Gastrocnemius medialis (tissue), 4 donors: ENCODE measurements around the gene OR5A2. TPM values are rescaled to one million over a fixed set of nuclear protein-coding genes. Genes with fewer than 3 reads are reported as not detected.

Experiments
- ATAC-seq, 2 donors: fragments of 150-250 bp; one replicate each; pipeline ENCODE4 v1.9.1; 2016
- DNase-seq, 2 donors: peaks; one replicate each; pipeline ENCODE4 v3.0.0-alpha.2; 2019
- H3K27ac ChIP-seq, 4 donors: fragments of 200-600 bp; sonication (generic); 1 replicate in 1 of 4; 2 replicates in 3 of 4; pipeline ENCODE4 v1.5.1; 2016 to 2018; ENCODE audit warnings: mild to moderate bottlenecking in 2 of 4, moderate library complexity in 1 of 4
- H3K27me3 ChIP-seq, 3 donors: fragments of 200-600 bp; sonication (generic) in 2 of 3; 1 replicate in 1 of 3; 2 replicates in 2 of 3; pipeline versions ENCODE4 v1.5.1 to v1.6.0; 2016 to 2019; ENCODE audit warnings: mild to moderate bottlenecking in 1 of 3, moderate library complexity in 1 of 3
- H3K36me3 ChIP-seq, 2 donors: fragments of 200-600 bp; sonication (generic) in 1 of 2; one replicate each; pipeline ENCODE4 v1.5.1; 2017 to 2018
- H3K4me1 ChIP-seq, 2 donors: fragments of 200-600 bp; sonication (generic) in 1 of 2; one replicate each; pipeline ENCODE4 v1.5.1; 2016 to 2017; ENCODE audit warnings: mild to moderate bottlenecking in 2 of 2
- H3K4me3 ChIP-seq, 4 donors: fragments of 200-600 bp; sonication (generic) in 3 of 4; 1 replicate in 1 of 4; 2 replicates in 3 of 4; pipeline ENCODE4 v1.5.1; 2016 to 2019; ENCODE audit warnings: mild to moderate bottlenecking in 2 of 4
- H3K9me3 ChIP-seq, 3 donors: fragments of 200-600 bp; sonication (generic) in 2 of 3; 1 replicate in 1 of 3; 2 replicates in 2 of 3; pipeline ENCODE4 v1.5.1; 2016 to 2019
- CTCF ChIP-seq, 5 experiments: fragments of 450-650 bp in 3 of 5; fragments of 200-600 bp in 2 of 5; sonication (generic) in 2 of 5; IDR thresholded peaks in 4 of 5; conservative IDR thresholded peaks in 1 of 5; 1 replicate in 4 of 5; 2 replicates in 1 of 5; pipeline ENCODE4 v1.5.1; 2016 to 2019; ENCODE audit warnings: antibody characterized with exemption in 5 of 5, mild to moderate bottlenecking in 3 of 5, moderate library complexity in 3 of 5
- POLR2A ChIP-seq, 2 donors: fragments of 450-650 bp; IDR thresholded peaks; one replicate each; pipeline ENCODE4 v1.6.1; 2017; ENCODE audit warnings: antibody characterized with exemption in 2 of 2, mild to moderate bottlenecking in 2 of 2, moderate library complexity in 2 of 2
- in situ Hi-C, 4 donors: fragments of 200-750 bp; cut with MboI; loops; one replicate each; pipeline versions ENCODE4 v1.15.0 to v1.8.0; 2017; ENCODE audit warnings: low sequenced_read_pairs in 4 of 4
- intact Hi-C: fragments of 100-400 bp; cut with DNase I; formaldehyde crosslinking; loops from one replicate; pipeline ENCODE4 v1.15.1; 2023; ENCODE audit warnings: low total_unique reads
- total RNA-seq, 4 donors: library from RNA; depleted of rRNA; stranded (reverse); fragments of >200 nt; gene quantifications; one replicate each; pipeline versions ENCODE4 v1.1.0 to v1.2.3, GENCODE V29; 2016

The OR5A2 gene
- total RNA-seq, 4 donors from 2014 or later = not detected

DNA sequence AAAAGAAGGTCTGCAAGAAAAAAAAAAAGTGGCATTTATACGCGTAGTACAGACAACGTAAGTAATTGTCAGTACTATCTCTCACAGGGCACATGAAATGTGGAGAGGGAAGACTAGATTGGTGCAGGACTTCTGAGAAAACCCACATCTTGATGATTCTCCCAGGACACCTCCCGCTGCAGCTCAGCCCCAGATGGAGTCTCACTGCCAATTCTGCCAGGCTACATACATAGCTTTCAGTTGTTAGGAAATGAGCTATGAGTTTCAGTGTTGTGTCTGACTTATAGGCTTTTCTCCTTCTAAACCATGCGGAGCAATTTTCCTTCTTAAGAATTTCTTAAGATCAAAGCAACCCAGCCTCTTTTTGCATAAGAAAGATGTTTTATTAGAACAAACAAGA, 9.6 kb downstream of the OR5A2 start:
- in situ Hi-C loops (loop anchor here in 1 of 4 donors (25.0 kb wide), 1 partner anchor 104 kb away; no protein-coding TSS in a partner anchor), intact Hi-C loops (no loop called here)
- Histone ChIP-seq H3K4me1 (no peaks in the 10 kb centered on the region), H3K4me3 (no peak overlapping the region), H3K27me3 (no peaks in the 10 kb centered on the region), H3K9me3 (no peaks in the 10 kb centered on the region), H3K27ac (no peak overlapping the region), H3K36me3 (no peaks in the 10 kb centered on the region)
- TF ChIP-seq POLR2A (IDR thresholded peaks at IDR 0.05) = no peak
- TF ChIP-seq CTCF (IDR thresholded peaks at IDR 0.05 in 4 of 5, conservative IDR thresholded peaks at IDR 0.05 in 1 of 5) = no peak
- no peak for DNase-seq
- no peak for ATAC-seq

- TF ChIP-seq CTCF (IDR thresholded peaks at IDR 0.05 in 4 of 5, conservative IDR thresholded peaks at IDR 0.05 in 1 of 5) = no peak
- TF ChIP-seq POLR2A (IDR thresholded peaks at IDR 0.05) = no peak
- in situ Hi-C loops (loop anchor here in 1 of 4 donors (25.0 kb wide), 1 partner anchor 103 kb away; no protein-coding TSS in a partner anchor), intact Hi-C loops (no loop called here)
- ATAC-seq (no peak), DNase-seq (no peak)
- H3K4me3 ChIP-seq = no peak overlapping the region
- no peaks in the 10 kb centered on the region for H3K9me3 ChIP-seq
- no peaks in the 10 kb centered on the region for H3K27me3 ChIP-seq
- H3K36me3 ChIP-seq = no peaks in the 10 kb centered on the region
- no peak overlapping the region for H3K27ac ChIP-seq
- no peaks in the 10 kb centered on the region for H3K4me1 ChIP-seq
Measured at GRCh38 chr11:59415111-59415510, 11.1 kb downstream of the OR5A2 start.

GRCh38 chr11:59413646-59414045, 12.6 kb downstream of the OR5A2 start:
- H3K27me3 ChIP-seq = no peaks in the 10 kb centered on the region
- no peaks in the 10 kb centered on the region for H3K9me3 ChIP-seq
- intact Hi-C loops (no loop called here), in situ Hi-C loops (loop anchor here in 1 of 4 donors (25.0 kb wide), 1 partner anchor 101 kb away; no protein-coding TSS in a partner anchor)
- ATAC-seq (no peak), DNase-seq (no peak)
- H3K27ac ChIP-seq = no peak overlapping the region
- H3K36me3 ChIP-seq = no peaks in the 10 kb centered on the region
- no peaks in the 10 kb centered on the region for H3K4me1 ChIP-seq
- no peak for TF ChIP-seq POLR2A (IDR thresholded peaks at IDR 0.05)
- TF ChIP-seq CTCF (IDR thresholded peaks at IDR 0.05 in 4 of 5, conservative IDR thresholded peaks at IDR 0.05 in 1 of 5) = no peak
- H3K4me3 ChIP-seq = no peak overlapping the region

DNA sequence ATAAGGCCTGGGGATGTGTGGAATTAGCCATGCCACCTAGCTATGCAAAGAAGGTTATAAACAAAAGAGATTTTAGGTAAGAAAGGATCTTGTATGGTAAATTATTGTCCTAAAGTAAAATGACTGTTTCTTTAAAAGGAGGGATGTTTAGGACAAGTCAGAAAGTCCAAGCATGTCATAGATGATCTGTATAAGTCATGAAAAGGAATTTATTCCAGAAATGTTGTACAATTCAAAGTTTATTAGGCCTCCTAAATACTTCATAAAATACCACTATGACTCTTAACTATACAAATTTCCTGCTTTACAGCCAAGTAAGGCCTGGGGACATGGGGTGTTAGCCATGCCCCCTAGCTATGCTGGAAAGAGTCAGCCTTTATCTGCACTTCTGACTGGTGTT, 22.7 kb downstream of the OR5A2 start:
- no peaks in the 10 kb centered on the region for H3K27me3 ChIP-seq
- no peaks in the 10 kb centered on the region for H3K36me3 ChIP-seq
- no peaks in the 10 kb centered on the region for H3K9me3 ChIP-seq
- no peak overlapping the region for H3K27ac ChIP-seq
- no peak for TF ChIP-seq CTCF (IDR thresholded peaks at IDR 0.05 in 4 of 5, conservative IDR thresholded peaks at IDR 0.05 in 1 of 5)
- TF ChIP-seq POLR2A (IDR thresholded peaks at IDR 0.05) = no peak
- H3K4me1 ChIP-seq = no peaks in the 10 kb centered on the region
- in situ Hi-C loops (loop anchor here in 1 of 4 donors (25.0 kb wide), 1 partner anchor 91 kb away; no protein-coding TSS in a partner anchor), intact Hi-C loops (no loop called here)
- H3K4me3 ChIP-seq = no peak overlapping the region
- DNase-seq = no peak
- no peak for ATAC-seq

DNA sequence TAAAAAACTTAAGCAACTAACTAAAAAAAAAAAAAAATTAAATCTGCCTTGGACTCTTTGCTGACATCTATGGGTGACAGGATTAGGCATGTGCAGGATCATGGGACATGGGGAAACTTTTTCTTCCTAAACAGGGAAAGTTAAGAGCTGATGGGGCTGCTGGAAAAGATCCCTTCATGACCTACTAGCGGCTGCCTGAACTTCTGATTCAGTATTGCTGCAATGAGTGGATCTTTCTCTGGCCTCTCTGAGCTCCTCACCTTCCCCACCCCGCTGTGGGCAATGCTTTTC, 25.0 kb downstream of the OR5A2 start:
- DNase-seq (no peak), ATAC-seq (no peak)
- intact Hi-C loops (no loop called here), in situ Hi-C loops (loop anchor here in 1 of 4 donors (25.0 kb wide), 1 partner anchor 89 kb away; no protein-coding TSS in a partner anchor)
- Histone ChIP-seq H3K9me3 (no peaks in the 10 kb centered on the region), H3K4me3 (no peak overlapping the region), H3K4me1 (no peaks in the 10 kb centered on the region), H3K27ac (no peak overlapping the region), H3K27me3 (no peaks in the 10 kb centered on the region), H3K36me3 (no peaks in the 10 kb centered on the region)
- no peak for TF ChIP-seq POLR2A (IDR thresholded peaks at IDR 0.05)
- TF ChIP-seq CTCF (IDR thresholded peaks at IDR 0.05 in 4 of 5, conservative IDR thresholded peaks at IDR 0.05 in 1 of 5) = no peak
